Measurements from ENCODE around the gene TUBA1B. TPM values are rescaled to one million over a fixed set of nuclear protein-coding genes. Genes with fewer than 3 reads are reported as not detected.

The TUBA1B gene
- total and polyA plus RNA-seq, 2 of the 13 experiments (the other 11 are each of a cell fraction or from before 2014, with no cell fraction given), result 1,275 to 1,353 TPM

Small RNAs within 50 kb of the gene (small RNA-seq; reads per million reads assigned to genes)
- gene RF00019 (ENCODE audit: insufficient read depth in 2 of 3, insufficient read length in 3 of 3, low read depth in 2 of 3, low replicate concordance in 1 of 3), result 0 reads per million in 3 experiments

Other genes with a start within 250 kb of the TUBA1B start
- 6.0 and 15.5 TPM in 2 replicates for gene FKBP11, start 205.9 kb downstream of the TUBA1B start, total RNA-seq (2016; rRNA removed; fragmentation: Illumina TruSeq; extraction: Trizol)
- gene FKBP11, start 205.9 kb downstream of the TUBA1B start, polyA plus RNA-seq (2011; rRNA removed), result 19.4 and 24.2 TPM in 2 replicates
- gene ARF3, start 173.9 kb downstream of the TUBA1B start, total RNA-seq (2016; rRNA removed; fragmentation: Illumina TruSeq; extraction: Trizol), result 48.4 and 53.8 TPM in 2 replicates
- gene ARF3, start 173.9 kb downstream of the TUBA1B start, polyA plus RNA-seq (2011; rRNA removed), result 57.9 and 60.0 TPM in 2 replicates
- 0.09 TPM in 1 of 2 replicates, not detected in the other for gene WNT10B, start 159.7 kb downstream of the TUBA1B start, total RNA-seq (2016; rRNA removed; fragmentation: Illumina TruSeq; extraction: Trizol)
- 0.05 and 0.12 TPM in 2 replicates for gene WNT10B, start 159.7 kb downstream of the TUBA1B start, polyA plus RNA-seq (2011; rRNA removed)
- not detected in 2 replicates for gene WNT1, start 153.1 kb downstream of the TUBA1B start, total RNA-seq (2016; rRNA removed; fragmentation: Illumina TruSeq; extraction: Trizol)
- gene WNT1, start 153.1 kb downstream of the TUBA1B start, polyA plus RNA-seq (2011; rRNA removed), result not detected in 2 replicates
- 0.51 and 0.53 TPM in 2 replicates for gene DDN, start 132.0 kb downstream of the TUBA1B start, total RNA-seq (2016; rRNA removed; fragmentation: Illumina TruSeq; extraction: Trizol)
- gene DDN, start 132.0 kb downstream of the TUBA1B start, polyA plus RNA-seq (2011; rRNA removed), result 0.24 and 0.33 TPM in 2 replicates
- 32.8 and 37.6 TPM in 2 replicates for gene PRKAG1, start 112.6 kb downstream of the TUBA1B start, total RNA-seq (2016; rRNA removed; fragmentation: Illumina TruSeq; extraction: Trizol)
- gene PRKAG1, start 112.6 kb downstream of the TUBA1B start, polyA plus RNA-seq (2011; rRNA removed), result 21.2 and 26.1 TPM in 2 replicates
- 10.4 and 25.7 TPM in 2 replicates for gene KMT2D, start 70.6 kb downstream of the TUBA1B start, total RNA-seq (2016; rRNA removed; fragmentation: Illumina TruSeq; extraction: Trizol)
- 8.1 and 8.2 TPM in 2 replicates for gene KMT2D, start 70.6 kb downstream of the TUBA1B start, polyA plus RNA-seq (2011; rRNA removed)
- gene RHEBL1, start 61.4 kb downstream of the TUBA1B start, total RNA-seq (2016; rRNA removed; fragmentation: Illumina TruSeq; extraction: Trizol), result 1.4 and 1.6 TPM in 2 replicates
- gene RHEBL1, start 61.4 kb downstream of the TUBA1B start, polyA plus RNA-seq (2011; rRNA removed), result 2.5 and 2.9 TPM in 2 replicates
- not detected in 2 replicates for gene DHH, start 36.6 kb downstream of the TUBA1B start, total RNA-seq (2016; rRNA removed; fragmentation: Illumina TruSeq; extraction: Trizol)
- not detected in 2 replicates for gene DHH, start 36.6 kb downstream of the TUBA1B start, polyA plus RNA-seq (2011; rRNA removed)
- gene LMBR1L, start 20.5 kb downstream of the TUBA1B start, total RNA-seq (2016; rRNA removed; fragmentation: Illumina TruSeq; extraction: Trizol), result 7.3 and 12.2 TPM in 2 replicates
- 65.9 and 79.6 TPM in 2 replicates for gene LMBR1L, start 20.5 kb downstream of the TUBA1B start, polyA plus RNA-seq (2011; rRNA removed)
- gene TUBA1A, start 57.7 kb upstream of the TUBA1B start, total RNA-seq (2016; rRNA removed; fragmentation: Illumina TruSeq; extraction: Trizol), result 20.7 and 24.4 TPM in 2 replicates
- gene TUBA1A, start 57.7 kb upstream of the TUBA1B start, polyA plus RNA-seq (2011; rRNA removed), result 24.8 and 35.5 TPM in 2 replicates
- 693 and 807 TPM in 2 replicates for gene TUBA1C, start 133.7 kb upstream of the TUBA1B start, total RNA-seq (2016; rRNA removed; fragmentation: Illumina TruSeq; extraction: Trizol)
- gene TUBA1C, start 133.7 kb upstream of the TUBA1B start, polyA plus RNA-seq (2011; rRNA removed), result 924 and 1,075 TPM in 2 replicates
- gene PRPH, start 163.8 kb upstream of the TUBA1B start, total RNA-seq (2016; rRNA removed; fragmentation: Illumina TruSeq; extraction: Trizol), result not detected in 2 replicates
- 0.12 and 0.51 TPM in 2 replicates for gene PRPH, start 163.8 kb upstream of the TUBA1B start, polyA plus RNA-seq (2011; rRNA removed)
- 27.0 and 30.9 TPM in 2 replicates for gene TROAP, start 191.9 kb upstream of the TUBA1B start, total RNA-seq (2016; rRNA removed; fragmentation: Illumina TruSeq; extraction: Trizol)
- gene TROAP, start 191.9 kb upstream of the TUBA1B start, polyA plus RNA-seq (2011; rRNA removed), result 14.8 and 22.5 TPM in 2 replicates
- gene C1QL4, start 205.8 kb upstream of the TUBA1B start, total RNA-seq (2016; rRNA removed; fragmentation: Illumina TruSeq; extraction: Trizol), result not detected in 2 replicates
- 0.03 TPM in 2 replicates for gene C1QL4, start 205.8 kb upstream of the TUBA1B start, polyA plus RNA-seq (2011; rRNA removed)
- gene DNAJC22, start 215.5 kb upstream of the TUBA1B start, total RNA-seq (2016; rRNA removed; fragmentation: Illumina TruSeq; extraction: Trizol), result 23.0 and 31.7 TPM in 2 replicates
- 25.2 and 25.3 TPM in 2 replicates for gene DNAJC22, start 215.5 kb upstream of the TUBA1B start, polyA plus RNA-seq (2011; rRNA removed)
- 19.3 and 27.2 TPM in 2 replicates for gene SPATS2, start 236.1 kb upstream of the TUBA1B start, total RNA-seq (2016; rRNA removed; fragmentation: Illumina TruSeq; extraction: Trizol)
- gene SPATS2, start 236.1 kb upstream of the TUBA1B start, polyA plus RNA-seq (2011; rRNA removed), result 24.9 and 28.1 TPM in 2 replicates